Activated CD8-positive, alpha-beta memory T cell treated with anti-CD3 and anti-CD28 coated beads, Interleukin-2, amount 10 ng/mL, durations not matched to agents 7 days and 5 days (primary cell): ENCODE results near the gene TRAPPC2L. TPM values are rescaled to one million over a fixed set of nuclear protein-coding genes. Genes with fewer than 3 reads are reported as not detected.

ENCODE experiments used
- ATAC-seq: fragments of 150-1000 bp; cut with Tn5 transposase; one replicate; pipeline ENCODE4 v1.10.0; 2021; ENCODE audit warnings: moderate library complexity
- CTCF ChIA-PET: fragments of 350-600 bp; sonication (Branson Sonifier 250); formaldehyde crosslinking; loops from one replicate; lab custom pipeline; 2021; ENCODE audit warnings: antibody characterized with exemption; lab: Charles Lee
- DNase-seq: peaks from one replicate; pipeline ENCODE4 v3.0.0-alpha.2; 2020
- H3K27ac Mint-ChIP-seq: one replicate; pipeline ENCODE4 v1.8.0; 2021; ENCODE audit warnings: mild to moderate bottlenecking, mixed read lengths
- H3K27me3 Mint-ChIP-seq: one replicate; pipeline ENCODE4 v1.8.0; 2021; ENCODE audit warnings: mixed read lengths
- H3K36me3 Mint-ChIP-seq: one replicate; pipeline ENCODE4 v1.8.0; 2021; ENCODE audit warnings: mild to moderate bottlenecking, mixed read lengths
- H3K4me1 Mint-ChIP-seq: one replicate; pipeline ENCODE4 v1.8.0; 2021; ENCODE audit warnings: mixed read lengths
- H3K4me3 Mint-ChIP-seq: one replicate; pipeline ENCODE4 v1.8.0; 2021; ENCODE audit warnings: mild to moderate bottlenecking, moderate library complexity, mixed read lengths
- H3K9me3 Mint-ChIP-seq: one replicate; pipeline ENCODE4 v1.8.0; 2022; ENCODE audit warnings: low read depth, mixed read lengths
- total RNA-seq, 2 experiments: library from RNA; stranded (reverse); gene quantifications; one replicate each; pipeline ENCODE4 v1.2.3, GENCODE V29; 2021

TRAPPC2L gene
- 10 to 100 TPM; 49.2 to 51.3 TPM for total RNA-seq

- CTCF ChIA-PET: interaction anchor here (0.7 to 2.7 kb wide), 24 partner anchors 8 to 361 kb away, joined by 3 to 66 read pairs (median 4); partner anchors contain the start of genes APRT, CDH15, CDT1 and PABPN1L
- Mint-ChIP-seq H3K4me1 (peaks cover 30% of the 10 kb centered on the region), H3K4me3 (peak within 1 kb of the TSS; percentile 94)
Measured at GRCh38 chr16:88856828-88857727, at the start of gene TRAPPC2L, which contains the start of gene GALNS. TRAPPC2L (plus strand) TSS chr16:88857127; CDS start chr16:88857151, 24 bp downstream. GALNS (minus strand) TSS chr16:88856947; CDS start chr16:88856877, 70 bp downstream.

GRCh38 chr16:88807142-88807625, 49.7 kb upstream of the TRAPPC2L start:
- no peaks in the 10 kb centered on the region for H3K9me3 Mint-ChIP-seq
- CTCF ChIA-PET: interaction anchor here (1.4 kb wide), 1 partner anchor 70 kb away, joined by 6 read pairs; no protein-coding TSS in a partner anchor
- H3K4me3 Mint-ChIP-seq: no peak overlapping the region
- DNase-seq (no peak), ATAC-seq (no peak)
- peaks cover 33% of the 10 kb centered on the region for H3K4me1 Mint-ChIP-seq
- peaks cover 37% of the 10 kb centered on the region for H3K36me3 Mint-ChIP-seq
- H3K27ac Mint-ChIP-seq: no peak overlapping the region
- H3K27me3 Mint-ChIP-seq: no peaks in the 10 kb centered on the region

More at GRCh38 chr16:88856828-88857727, at the start of gene TRAPPC2L, which contains the start of gene GALNS:
- peak within 1 kb of the TSS; percentile 91 for H3K27ac Mint-ChIP-seq
- H3K36me3 Mint-ChIP-seq: peaks cover 1% of the 10 kb centered on the region
- peak; percentile 99 for DNase-seq
- H3K9me3 Mint-ChIP-seq: no peaks in the 10 kb centered on the region
- ATAC-seq: peak; percentile 86
- no peaks in the 10 kb centered on the region for H3K27me3 Mint-ChIP-seq

GRCh38 chr16:88807626-88808453, 49.1 kb upstream of the TRAPPC2L start:
- ATAC-seq (no peak), DNase-seq (no peak)
- no peaks in the 10 kb centered on the region for H3K9me3 Mint-ChIP-seq
- no peak overlapping the region for H3K27ac Mint-ChIP-seq
- CTCF ChIA-PET: no interaction called here
- no peaks in the 10 kb centered on the region for H3K27me3 Mint-ChIP-seq
- peaks cover 34% of the 10 kb centered on the region for H3K4me1 Mint-ChIP-seq
- H3K4me3 Mint-ChIP-seq: no peak overlapping the region
- peaks cover 36% of the 10 kb centered on the region for H3K36me3 Mint-ChIP-seq

- H3K27me3 Mint-ChIP-seq: no peaks in the 10 kb centered on the region
- CTCF ChIA-PET: interaction anchor here (1.3 to 4.5 kb wide), 3 partner anchors 72 to 407 kb away, joined by 4 to 28 read pairs (median 4); no protein-coding TSS in a partner anchor
- DNase-seq: no peak
- peaks cover 35% of the 10 kb centered on the region for H3K36me3 Mint-ChIP-seq
- no peaks in the 10 kb centered on the region for H3K9me3 Mint-ChIP-seq
- peak overlapping the region; percentile 98 for H3K27ac Mint-ChIP-seq
- H3K4me3 Mint-ChIP-seq: peak overlapping the region; percentile 18
- H3K4me1 Mint-ChIP-seq: peaks cover 40% of the 10 kb centered on the region
- no peak for ATAC-seq
Measured at GRCh38 chr16:88809068-88809675, 47.8 kb upstream of the TRAPPC2L start.

- no peak for DNase-seq
- Mint-ChIP-seq H3K9me3 (no peaks in the 10 kb centered on the region), H3K27me3 (no peaks in the 10 kb centered on the region), H3K27ac (peak overlapping the region; percentile 98), H3K4me1 (peaks cover 40% of the 10 kb centered on the region), H3K4me3 (peak overlapping the region; percentile 88), H3K36me3 (peaks cover 30% of the 10 kb centered on the region)
- ATAC-seq: no peak
- CTCF ChIA-PET: interaction anchor here (1.1 to 6.6 kb wide), 6 partner anchors 25 to 407 kb away, joined by 3 to 66 read pairs (median 4); partner anchors contain the start of genes GALNS, PIEZO1 and TRAPPC2L
Measured at GRCh38 chr16:88809676-88810165, 47.2 kb upstream of the TRAPPC2L start.

GRCh38 chr16:88810166-88810911, 46.6 kb upstream of the TRAPPC2L start:
- peak; percentile 59 for DNase-seq
- Mint-ChIP-seq H3K9me3 (no peaks in the 10 kb centered on the region), H3K4me3 (peak overlapping the region; percentile 88), H3K27me3 (no peaks in the 10 kb centered on the region), H3K27ac (peak overlapping the region; percentile 98), H3K4me1 (peaks cover 37% of the 10 kb centered on the region), H3K36me3 (peaks cover 27% of the 10 kb centered on the region)
- no peak for ATAC-seq
- CTCF ChIA-PET: interaction anchor here (1.0 to 6.6 kb wide), 7 partner anchors 23 to 406 kb away, joined by 3 to 66 read pairs (median 4); partner anchors contain the start of genes GALNS, PIEZO1 and TRAPPC2L

- peak overlapping the region; percentile 88 for H3K4me3 Mint-ChIP-seq
- ATAC-seq (peak; percentile 67), DNase-seq (peak; percentile 83)
- H3K27me3 Mint-ChIP-seq: no peaks in the 10 kb centered on the region
- H3K4me1 Mint-ChIP-seq: peaks cover 33% of the 10 kb centered on the region
- CTCF ChIA-PET: interaction anchor here (0.7 to 6.6 kb wide), 14 partner anchors 17 to 405 kb away, joined by 3 to 66 read pairs (median 4); partner anchors contain the start of genes CDH15, GALNS, PIEZO1 and TRAPPC2L
- no peaks in the 10 kb centered on the region for H3K9me3 Mint-ChIP-seq
- H3K36me3 Mint-ChIP-seq: peaks cover 24% of the 10 kb centered on the region
- H3K27ac Mint-ChIP-seq: peak overlapping the region; percentile 98
Measured at GRCh38 chr16:88810912-88811768, 45.8 kb upstream of the TRAPPC2L start.

- Mint-ChIP-seq H3K4me3 (peak within 1 kb of the TSS; percentile 88), H3K9me3 (no peaks in the 10 kb centered on the region), H3K4me1 (peaks cover 30% of the 10 kb centered on the region), H3K27me3 (no peaks in the 10 kb centered on the region), H3K36me3 (peaks cover 18% of the 10 kb centered on the region), H3K27ac (peak within 1 kb of the TSS; percentile 98)
- CTCF ChIA-PET: interaction anchor here (0.6 to 6.6 kb wide), 16 partner anchors 16 to 406 kb away, joined by 3 to 66 read pairs (median 4); partner anchors contain the start of genes CDH15, GALNS, TRAPPC2L and ZNF778
- DNase-seq: peak; percentile 97
- ATAC-seq: peak; percentile 84
Measured at GRCh38 chr16:88811769-88812512, 45.0 kb upstream of the TRAPPC2L start, which contains the start of gene APRT. APRT (minus strand) TSS chr16:88811928; CDS start chr16:88811899, 29 bp downstream.

- ATAC-seq (no peak), DNase-seq (no peak)
- peaks cover 25% of the 10 kb centered on the region for H3K4me1 Mint-ChIP-seq
Measured at GRCh38 chr16:88812513-88813268, 44.2 kb upstream of the TRAPPC2L start.

More at GRCh38 chr16:88812513-88813268, 44.2 kb upstream of the TRAPPC2L start:
- CTCF ChIA-PET: interaction anchor here (0.7 to 6.6 kb wide), 15 partner anchors 13 to 405 kb away, joined by 3 to 66 read pairs (median 4); partner anchors contain the start of genes CDH15, GALNS, TRAPPC2L and ZNF778
- Mint-ChIP-seq H3K4me3 (peak overlapping the region; percentile 76), H3K27ac (peak overlapping the region; percentile 90), H3K36me3 (peaks cover 12% of the 10 kb centered on the region), H3K9me3 (no peaks in the 10 kb centered on the region), H3K27me3 (no peaks in the 10 kb centered on the region)
